Activated T-helper 17 cell treated with anti-CD3 and anti-CD28 coated beads, Interleukin-2, amount 50 U/mL, for 72 hours (primary cell): ENCODE results near the gene DHRS2. TPM values are rescaled to one million over a fixed set of nuclear protein-coding genes. Genes with fewer than 3 reads are reported as not detected.
"Not testable (repeated sequence)": the region's sequence is repeated elsewhere in the genome, so short reads cannot be mapped to it uniquely, and the experiment has no call there.

Experiments used
- ATAC-seq: fragments of 150-1000 bp; cut with Tn5 transposase; replicated peaks from 2 replicates; pipeline ENCODE4 v1.10.0; 2021; ENCODE audit warnings: mild to moderate bottlenecking, moderate library complexity
- H3K27ac Mint-ChIP-seq: one replicate; pipeline ENCODE4 v1.8.0; 2022; ENCODE audit warnings: mixed read lengths
- H3K27me3 Mint-ChIP-seq: one replicate; pipeline ENCODE4 v1.8.0; 2022; ENCODE audit warnings: mixed read lengths
- H3K36me3 Mint-ChIP-seq: one replicate; pipeline ENCODE4 v1.8.0; 2022; ENCODE audit warnings: low read depth, mild to moderate bottlenecking, mixed read lengths
- H3K4me1 Mint-ChIP-seq: one replicate; pipeline ENCODE4 v1.8.0; 2022; ENCODE audit warnings: mixed read lengths
- H3K4me3 Mint-ChIP-seq: one replicate; pipeline ENCODE4 v1.8.0; 2022; ENCODE audit warnings: mild to moderate bottlenecking, mixed read lengths
- H3K9me3 Mint-ChIP-seq: one replicate; pipeline ENCODE4 v1.8.0; 2022; ENCODE audit warnings: mixed read lengths
- total RNA-seq, 2 donors: library from RNA; stranded (reverse); gene quantifications; one replicate each; pipeline ENCODE4 v1.2.3, GENCODE V29; 2022

The DHRS2 gene
- total RNA-seq, 2 donors from 2014 or later: 7.9 to 17.7 TPM

- H3K36me3 Mint-ChIP-seq: no peaks in the 10 kb centered on the region
- H3K4me1 Mint-ChIP-seq: no peaks in the 10 kb centered on the region
- H3K27ac Mint-ChIP-seq: no peak overlapping the region
- no peaks in the 10 kb centered on the region for H3K27me3 Mint-ChIP-seq
- H3K4me3 Mint-ChIP-seq: no peak overlapping the region
- no peaks in the 10 kb centered on the region for H3K9me3 Mint-ChIP-seq
- no peak for ATAC-seq
These were observed 27.0 kb downstream of the DHRS2 start for GRCh38 chr14:23663127-23663526.

- Mint-ChIP-seq H3K27me3 (no peaks in the 10 kb centered on the region), H3K4me3 (no peak overlapping the region), H3K27ac (no peak overlapping the region), H3K4me1 (no peaks in the 10 kb centered on the region), H3K9me3 (no peaks in the 10 kb centered on the region), H3K36me3 (no peaks in the 10 kb centered on the region)
- ATAC-seq: no peak
These were observed 27.5 kb downstream of the DHRS2 start for GRCh38 chr14:23663711-23664110.

GRCh38 chr14:23664207-23664885 lies 28.2 kb downstream of the DHRS2 start:
- no peak for ATAC-seq
- Mint-ChIP-seq H3K4me3 (no peak overlapping the region), H3K36me3 (no peaks in the 10 kb centered on the region), H3K27ac (no peak overlapping the region), H3K27me3 (no peaks in the 10 kb centered on the region), H3K4me1 (no peaks in the 10 kb centered on the region), H3K9me3 (no peaks in the 10 kb centered on the region)

GRCh38 chr14:23665302-23666016 lies 29.3 kb downstream of the DHRS2 start:
- no peaks in the 10 kb centered on the region for H3K9me3 Mint-ChIP-seq
- H3K36me3 Mint-ChIP-seq: no peaks in the 10 kb centered on the region
- H3K4me3 Mint-ChIP-seq: no peak overlapping the region
- no peak for ATAC-seq
- no peaks in the 10 kb centered on the region for H3K4me1 Mint-ChIP-seq
- peaks cover 2% of the 10 kb centered on the region for H3K27me3 Mint-ChIP-seq
- no peak overlapping the region for H3K27ac Mint-ChIP-seq

DNA sequence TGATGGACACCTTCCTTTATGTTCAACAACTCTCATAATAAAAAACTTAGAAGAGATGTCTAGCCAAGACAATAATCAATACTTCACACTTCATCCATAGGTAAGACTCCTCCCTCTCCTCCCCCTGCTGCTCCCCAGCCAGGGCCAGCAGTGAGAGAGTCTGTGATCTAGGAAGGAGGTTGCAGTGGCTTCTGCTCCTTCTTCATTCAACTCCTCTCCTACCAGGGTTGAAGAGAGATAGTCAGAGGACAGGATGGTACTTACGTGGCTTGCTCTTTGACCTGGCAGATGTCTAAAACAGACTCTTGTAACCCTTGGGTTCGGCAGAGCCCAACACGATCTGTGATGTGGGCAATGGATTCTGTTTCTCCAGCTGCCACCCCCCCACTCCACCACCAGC lies 31.0 kb downstream of the DHRS2 start:
- Mint-ChIP-seq H3K36me3 (no peaks in the 10 kb centered on the region), H3K4me1 (no peaks in the 10 kb centered on the region), H3K4me3 (no peak overlapping the region), H3K27me3 (peaks cover 5% of the 10 kb centered on the region), H3K27ac (no peak overlapping the region), H3K9me3 (no peaks in the 10 kb centered on the region)
- ATAC-seq: no peak

DNA sequence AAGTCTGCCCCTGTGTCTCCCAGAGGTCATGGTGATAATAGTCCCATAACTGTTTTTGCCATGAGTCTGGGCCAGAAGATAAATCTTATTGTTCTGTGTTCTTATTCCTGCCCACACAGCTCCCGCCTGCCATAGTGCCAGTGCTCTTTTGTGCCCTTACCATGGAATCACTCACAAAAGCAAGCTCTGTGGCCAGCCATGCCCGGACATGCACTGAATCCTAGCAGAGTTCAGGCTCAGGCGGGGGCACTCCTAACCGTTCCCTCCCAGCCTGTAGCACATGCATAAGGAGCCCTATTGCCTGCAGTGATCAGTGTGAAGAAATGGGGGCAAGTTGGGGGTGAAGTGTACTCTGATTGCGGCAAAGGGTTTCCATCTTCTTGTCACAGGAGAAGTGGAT lies 33.3 kb downstream of the DHRS2 start:
- no peaks in the 10 kb centered on the region for H3K36me3 Mint-ChIP-seq
- no peak overlapping the region for H3K27ac Mint-ChIP-seq
- no peaks in the 10 kb centered on the region for H3K4me1 Mint-ChIP-seq

DNA sequence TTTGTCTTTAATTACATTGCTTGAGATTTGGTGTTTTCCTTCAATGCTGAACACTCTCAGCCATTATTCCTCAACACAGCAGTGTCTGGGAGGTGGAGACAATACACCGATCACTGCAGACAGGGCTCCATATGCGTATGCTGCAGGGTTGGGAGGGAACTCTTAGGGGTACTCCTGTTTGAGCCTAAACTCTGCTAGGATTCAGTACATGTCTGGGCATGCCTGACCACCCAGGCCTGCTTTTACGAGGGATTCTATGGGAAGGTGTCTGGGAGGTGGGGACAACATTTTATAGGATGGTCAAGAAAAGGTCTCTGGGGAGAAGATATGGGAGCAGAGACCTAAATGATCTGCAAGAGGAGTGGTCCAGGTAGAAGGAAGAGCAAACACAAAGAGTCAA lies 34.3 kb downstream of the DHRS2 start:
- Mint-ChIP-seq H3K9me3 (no peaks in the 10 kb centered on the region), H3K4me1 (no peaks in the 10 kb centered on the region), H3K4me3 (no peak overlapping the region), H3K36me3 (no peaks in the 10 kb centered on the region), H3K27me3 (peaks cover 16% of the 10 kb centered on the region), H3K27ac (no peak overlapping the region)
- ATAC-seq: no peak

More for the DNA sequence above, 33.3 kb downstream of the DHRS2 start:
- Mint-ChIP-seq H3K27me3 (peaks cover 12% of the 10 kb centered on the region), H3K4me3 (no peak overlapping the region), H3K9me3 (no peaks in the 10 kb centered on the region)
- ATAC-seq: no peak

- H3K27ac Mint-ChIP-seq: no peak overlapping the region
- ATAC-seq: no peak
- H3K4me1 Mint-ChIP-seq: no peaks in the 10 kb centered on the region
- no peaks in the 10 kb centered on the region for H3K36me3 Mint-ChIP-seq
- H3K27me3 Mint-ChIP-seq: peaks cover 28% of the 10 kb centered on the region
- H3K9me3 Mint-ChIP-seq: no peaks in the 10 kb centered on the region
- no peak overlapping the region for H3K4me3 Mint-ChIP-seq
These were observed 36.0 kb downstream of the DHRS2 start for GRCh38 chr14:23672200-23672599.

GRCh38 chr14:23675337-23675736 lies 39.2 kb downstream of the DHRS2 start:
- no peaks in the 10 kb centered on the region for H3K9me3 Mint-ChIP-seq
- H3K4me3 Mint-ChIP-seq: no peak overlapping the region
- H3K27ac Mint-ChIP-seq: no peak overlapping the region
- H3K27me3 Mint-ChIP-seq: peaks cover 34% of the 10 kb centered on the region
- H3K36me3 Mint-ChIP-seq: no peaks in the 10 kb centered on the region
- no peaks in the 10 kb centered on the region for H3K4me1 Mint-ChIP-seq
- no peak for ATAC-seq

DNA sequence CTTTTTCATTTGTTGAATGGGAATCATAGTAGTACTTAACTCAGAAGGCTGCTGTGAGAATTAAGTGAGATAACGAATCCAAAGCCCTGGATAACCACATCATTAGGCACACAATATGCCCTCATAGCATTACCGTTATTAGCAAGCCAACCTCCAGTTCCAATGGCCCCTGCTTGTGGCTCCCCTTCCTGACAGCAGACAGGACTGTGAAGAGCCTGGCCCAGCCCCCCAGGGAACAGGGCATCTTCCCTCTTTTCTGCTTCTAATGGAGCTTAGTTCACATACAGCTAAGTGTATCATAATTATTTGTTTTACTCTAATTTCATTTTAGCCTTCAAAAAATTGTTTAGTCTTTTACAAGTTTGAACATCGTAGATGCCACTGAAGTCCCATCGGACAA lies 39.7 kb downstream of the DHRS2 start:
- Mint-ChIP-seq H3K4me3 (no peak overlapping the region), H3K27me3 (peaks cover 30% of the 10 kb centered on the region), H3K9me3 (no peaks in the 10 kb centered on the region), H3K27ac (no peak overlapping the region), H3K4me1 (no peaks in the 10 kb centered on the region), H3K36me3 (no peaks in the 10 kb centered on the region)
- no peak for ATAC-seq

DNA sequence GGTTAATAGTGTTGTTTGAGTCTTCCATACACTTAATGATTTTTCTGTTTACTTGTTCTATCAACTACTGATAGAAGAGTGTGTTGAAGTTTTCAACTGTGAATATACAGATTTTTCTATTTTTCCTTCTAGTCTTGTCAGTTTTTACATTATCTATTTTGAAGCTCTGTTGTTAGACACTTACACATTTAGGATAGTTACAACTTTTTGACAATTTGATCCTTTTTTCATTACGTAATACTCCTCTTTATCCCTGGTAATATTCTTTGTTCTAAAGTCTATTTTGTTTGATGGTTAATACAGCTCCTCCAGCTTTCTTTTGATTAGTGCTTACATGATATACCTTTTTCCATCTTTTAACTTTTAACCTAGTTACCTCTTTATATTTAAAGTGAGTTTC lies 45.2 kb downstream of the DHRS2 start:
- no peak overlapping the region for H3K4me3 Mint-ChIP-seq
- no peaks in the 10 kb centered on the region for H3K36me3 Mint-ChIP-seq
- ATAC-seq: no peak
- no peaks in the 10 kb centered on the region for H3K4me1 Mint-ChIP-seq
- no peaks in the 10 kb centered on the region for H3K9me3 Mint-ChIP-seq
- H3K27ac Mint-ChIP-seq: no peak overlapping the region
- H3K27me3 Mint-ChIP-seq: peaks cover 15% of the 10 kb centered on the region

- not testable (repeated sequence) for H3K27ac Mint-ChIP-seq, H3K27me3 Mint-ChIP-seq, H3K9me3 Mint-ChIP-seq, H3K4me1 Mint-ChIP-seq, H3K4me3 Mint-ChIP-seq, ATAC-seq, H3K36me3 Mint-ChIP-seq
These were observed 53.7 kb downstream of the DHRS2 start for GRCh38 chr14:23689709-23690514.

DNA sequence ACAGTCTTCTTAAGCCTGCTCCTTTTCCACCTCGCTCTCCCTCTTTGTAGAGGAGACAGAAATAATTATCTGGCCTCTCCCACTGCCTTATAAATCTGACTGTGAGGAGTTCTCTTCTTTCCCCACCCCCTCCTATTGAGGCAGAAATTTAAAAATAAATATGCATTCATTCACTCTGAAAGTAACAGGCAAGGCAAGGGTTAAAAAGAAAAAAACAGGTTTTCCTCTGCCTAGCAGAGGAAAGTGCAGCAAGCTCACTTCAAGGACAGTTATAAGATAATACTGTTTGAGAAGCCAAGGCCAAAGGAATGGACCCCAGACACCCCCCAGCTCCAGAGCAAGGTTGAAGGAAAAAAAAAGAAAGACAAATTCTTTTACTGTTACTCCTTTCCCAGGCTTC lies 56.3 kb downstream of the DHRS2 start:
- Mint-ChIP-seq H3K4me1 (no peaks in the 10 kb centered on the region), H3K9me3 (no peaks in the 10 kb centered on the region), H3K4me3 (no peak overlapping the region), H3K27me3 (peaks cover 20% of the 10 kb centered on the region), H3K36me3 (no peaks in the 10 kb centered on the region), H3K27ac (no peak overlapping the region)
- no peak for ATAC-seq

DNA sequence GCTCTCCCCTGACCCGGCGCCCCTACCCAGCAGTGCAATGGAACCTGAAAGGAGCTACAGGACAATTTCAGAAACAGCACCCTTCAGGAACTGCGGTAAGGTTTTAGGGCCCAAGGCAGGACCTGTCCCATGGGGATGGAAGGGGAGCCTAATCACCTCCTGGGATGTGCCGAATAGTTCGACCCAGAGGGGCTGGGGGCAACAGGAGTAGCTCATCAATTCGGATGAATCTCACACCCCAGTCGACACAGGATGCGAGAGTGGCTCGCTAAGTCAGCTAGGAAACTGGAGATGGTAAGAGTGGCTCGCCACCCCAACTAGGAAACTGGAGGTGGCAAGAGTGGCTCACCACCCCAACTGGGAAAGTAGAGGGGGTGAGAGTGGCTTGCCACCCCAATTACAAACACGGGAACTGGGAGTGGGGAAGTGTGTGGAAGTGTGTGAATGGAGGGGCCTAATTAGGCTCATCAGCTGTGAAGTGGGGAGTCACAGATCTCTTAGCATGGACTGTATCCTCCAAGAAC lies 57.1 kb downstream of the DHRS2 start:
- no peak for ATAC-seq
- no peak overlapping the region for H3K27ac Mint-ChIP-seq
- H3K4me1 Mint-ChIP-seq: no peaks in the 10 kb centered on the region
- H3K27me3 Mint-ChIP-seq: peaks cover 26% of the 10 kb centered on the region
- H3K9me3 Mint-ChIP-seq: no peaks in the 10 kb centered on the region
- H3K4me3 Mint-ChIP-seq: no peak overlapping the region
- H3K36me3 Mint-ChIP-seq: no peaks in the 10 kb centered on the region
